ENCODE results near the gene NPPB. TPM values are rescaled to one million over a fixed set of nuclear protein-coding genes. Genes with fewer than 3 reads are reported as not detected.

NPPB gene
- total and polyA plus RNA-seq, 2 donors (not counting 1 experiment from before 2014, with no cell fraction given), result not detected

- Histone ChIP-seq H2AFZ (ENCODE audit: low read length) (no peak overlapping the region), H4K20me1 (ENCODE audit: control insufficient read depth, extremely low read depth, insufficient read depth, low read length) (no peaks in the 10 kb centered on the region), H3K9me3 (ENCODE audit: control insufficient read depth, insufficient read depth, low read depth, low read length) (no peaks in the 10 kb centered on the region), H3K4me2 (ENCODE audit: extremely low read depth, insufficient read depth, low read length) (no peak overlapping the region), H3K9ac (ENCODE audit: insufficient read depth, low read length) (no peak overlapping the region), H3K36me3 (ENCODE audit: control insufficient read depth, insufficient read depth, low read length) (peaks cover 16% of the 10 kb centered on the region), H3K79me2 (ENCODE audit: control insufficient read depth, insufficient read depth, low read length) (peaks cover 3% of the 10 kb centered on the region), H3K27ac (ENCODE audit: insufficient read depth, low read length) (no peak overlapping the region), H3K4me1 (ENCODE audit: control insufficient read depth, extremely low read depth, insufficient read depth, low read length) (peaks cover 3% of the 10 kb centered on the region), H3K27me3 (ENCODE audit: control insufficient read depth, insufficient read depth, low read length) (no peaks in the 10 kb centered on the region), H3K4me3 (replicated peaks in 1 of 4; ENCODE audit: control extremely low read depth in 1 of 4, insufficient read depth in 1 of 4, low read depth in 3 of 4, low read length in 4 of 4) (no peak overlapping the region)
- no peak for DNase-seq (ENCODE audit: low read depth in 2 of 2)
- no peak for TF ChIP-seq CTCF (conservative IDR thresholded peaks at IDR 0.05 in 1 of 2, IDR thresholded peaks at IDR 0.05 in 1 of 2; ENCODE audit: low read depth in 1 of 2, low read length in 2 of 2)
- TF ChIP-seq EZH2 (IDR thresholded peaks at IDR 0.05; ENCODE audit: low read length, missing control alignments), result no peak
These were observed 41.6 kb downstream of the NPPB start for GRCh38 chr1:11817192-11817591.

GRCh38 chr1:11813021-11813420 lies 45.7 kb downstream of the NPPB start:
- H3K27me3 ChIP-seq (ENCODE audit: control insufficient read depth, insufficient read depth, low read length), result no peaks in the 10 kb centered on the region
- no peaks in the 10 kb centered on the region for H3K9me3 ChIP-seq (ENCODE audit: control insufficient read depth, insufficient read depth, low read depth, low read length)
- H3K4me2 ChIP-seq (ENCODE audit: extremely low read depth, insufficient read depth, low read length), result no peak overlapping the region
- no peak overlapping the region for H3K9ac ChIP-seq (ENCODE audit: insufficient read depth, low read length)
- peaks cover 30% of the 10 kb centered on the region for H3K79me2 ChIP-seq (ENCODE audit: control insufficient read depth, insufficient read depth, low read length)
- no peaks in the 10 kb centered on the region for H4K20me1 ChIP-seq (ENCODE audit: control insufficient read depth, extremely low read depth, insufficient read depth, low read length)
- DNase-seq (ENCODE audit: low read depth in 2 of 2), result no peak
- no peak overlapping the region for H2AFZ ChIP-seq (ENCODE audit: low read length)
- H3K4me1 ChIP-seq (ENCODE audit: control insufficient read depth, extremely low read depth, insufficient read depth, low read length), result no peaks in the 10 kb centered on the region
- H3K36me3 ChIP-seq (ENCODE audit: control insufficient read depth, insufficient read depth, low read length), result peaks cover 13% of the 10 kb centered on the region
- no peak overlapping the region for H3K27ac ChIP-seq (ENCODE audit: insufficient read depth, low read length)
- TF ChIP-seq EZH2 (IDR thresholded peaks at IDR 0.05; ENCODE audit: low read length, missing control alignments), result no peak
- TF ChIP-seq CTCF (conservative IDR thresholded peaks at IDR 0.05 in 1 of 2, IDR thresholded peaks at IDR 0.05 in 1 of 2; ENCODE audit: low read depth in 1 of 2, low read length in 2 of 2), result no peak
- H3K4me3 ChIP-seq (replicated peaks in 1 of 4; ENCODE audit: control extremely low read depth in 1 of 4, insufficient read depth in 1 of 4, low read depth in 3 of 4, low read length in 4 of 4), result no peak overlapping the region

Other genes starting within 250 kb of the NPPB start
- gene FBXO2, start 204.5 kb downstream of the NPPB start, total RNA-seq, result 2.3 and 2.6 TPM in 2 replicates
- 0.81 and 0.87 TPM in 2 replicates for gene FBXO2, start 204.5 kb downstream of the NPPB start, polyA plus RNA-seq
- 17.8 and 19.5 TPM in 2 replicates for gene FBXO44, start 204.1 kb downstream of the NPPB start, total RNA-seq
- 7.9 and 8.1 TPM in 2 replicates for gene FBXO44, start 204.1 kb downstream of the NPPB start, polyA plus RNA-seq
- 7.4 and 11.4 TPM in 2 replicates for gene FBXO6, start 194.7 kb downstream of the NPPB start, total RNA-seq
- gene FBXO6, start 194.7 kb downstream of the NPPB start, polyA plus RNA-seq, result 7.3 and 8.0 TPM in 2 replicates
- gene MAD2L2, start 177.8 kb downstream of the NPPB start, total RNA-seq, result 43.4 and 48.9 TPM in 2 replicates
- gene MAD2L2, start 177.8 kb downstream of the NPPB start, polyA plus RNA-seq, result 35.0 and 59.3 TPM in 2 replicates
- 0.50 and 0.51 TPM in 2 replicates for gene DRAXIN, start 167.2 kb downstream of the NPPB start, total RNA-seq
- gene DRAXIN, start 167.2 kb downstream of the NPPB start, polyA plus RNA-seq, result 0.03 and 0.21 TPM in 2 replicates
- gene AGTRAP, start 122.8 kb downstream of the NPPB start, total RNA-seq, result 47.3 and 58.8 TPM in 2 replicates
- 21.0 and 25.5 TPM in 2 replicates for gene AGTRAP, start 122.8 kb downstream of the NPPB start, polyA plus RNA-seq
- 0.99 and 1.3 TPM in 2 replicates for gene C1orf167, start 96.8 kb downstream of the NPPB start, total RNA-seq
- gene C1orf167, start 96.8 kb downstream of the NPPB start, polyA plus RNA-seq, result 0.28 and 0.39 TPM in 2 replicates
- gene MTHFR, start 53.0 kb downstream of the NPPB start, total RNA-seq, result 56.5 and 87.4 TPM in 2 replicates
- gene MTHFR, start 53.0 kb downstream of the NPPB start, polyA plus RNA-seq, result 13.3 and 16.3 TPM in 2 replicates
- 10.3 and 19.3 TPM in 2 replicates for gene CLCN6, start 52.8 kb downstream of the NPPB start, total RNA-seq
- 13.8 and 15.3 TPM in 2 replicates for gene CLCN6, start 52.8 kb downstream of the NPPB start, polyA plus RNA-seq
- not detected in 2 replicates for gene NPPA, start 11.2 kb downstream of the NPPB start, total RNA-seq
- not detected in 2 replicates for gene NPPA, start 11.2 kb downstream of the NPPB start, polyA plus RNA-seq
- 38.8 and 39.3 TPM in 2 replicates for gene KIAA2013, start 67.5 kb upstream of the NPPB start, total RNA-seq
- gene KIAA2013, start 67.5 kb upstream of the NPPB start, polyA plus RNA-seq, result 31.7 and 35.3 TPM in 2 replicates
- gene PLOD1, start 75.8 kb upstream of the NPPB start, total RNA-seq, result 137 and 210 TPM in 2 replicates
- gene PLOD1, start 75.8 kb upstream of the NPPB start, polyA plus RNA-seq, result 162 and 278 TPM in 2 replicates
- 40.8 and 52.5 TPM in 2 replicates for gene MFN2, start 121.5 kb upstream of the NPPB start, total RNA-seq
- 50.6 and 68.7 TPM in 2 replicates for gene MFN2, start 121.5 kb upstream of the NPPB start, polyA plus RNA-seq
- 27.1 and 28.8 TPM in 2 replicates for gene MIIP, start 160.6 kb upstream of the NPPB start, total RNA-seq
- 5.2 and 7.1 TPM in 2 replicates for gene MIIP, start 160.6 kb upstream of the NPPB start, polyA plus RNA-seq
- 0.26 TPM in 1 of 2 replicates, not detected in the other for gene TNFRSF8, start 204.4 kb upstream of the NPPB start, total RNA-seq
- 0.05 and 0.15 TPM in 2 replicates for gene TNFRSF8, start 204.4 kb upstream of the NPPB start, polyA plus RNA-seq

All from fibroblast of lung (primary cell).